ENCODE data around the gene NRXN3.

DNA sequence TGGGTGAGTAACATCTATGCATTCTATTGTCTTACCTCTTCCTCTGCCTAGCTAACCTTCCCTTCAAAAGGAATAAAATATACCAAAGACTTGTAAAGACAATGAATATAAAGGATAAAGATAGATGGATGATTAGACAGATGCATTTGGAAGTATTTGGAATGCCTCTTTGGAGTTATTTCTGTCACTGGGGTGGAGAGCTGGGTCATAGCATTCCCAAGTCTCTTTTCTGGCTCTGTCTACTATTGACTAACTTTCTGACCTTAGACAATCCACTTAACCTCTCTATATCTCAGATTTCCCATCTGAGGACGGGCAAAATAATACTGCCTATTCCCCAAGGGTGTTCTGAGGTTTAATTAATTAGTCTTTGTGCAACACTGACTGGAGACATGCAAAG lies 1523.8 kb downstream of the NRXN3 start:
- TF ChIP-seq, protein P1, sequence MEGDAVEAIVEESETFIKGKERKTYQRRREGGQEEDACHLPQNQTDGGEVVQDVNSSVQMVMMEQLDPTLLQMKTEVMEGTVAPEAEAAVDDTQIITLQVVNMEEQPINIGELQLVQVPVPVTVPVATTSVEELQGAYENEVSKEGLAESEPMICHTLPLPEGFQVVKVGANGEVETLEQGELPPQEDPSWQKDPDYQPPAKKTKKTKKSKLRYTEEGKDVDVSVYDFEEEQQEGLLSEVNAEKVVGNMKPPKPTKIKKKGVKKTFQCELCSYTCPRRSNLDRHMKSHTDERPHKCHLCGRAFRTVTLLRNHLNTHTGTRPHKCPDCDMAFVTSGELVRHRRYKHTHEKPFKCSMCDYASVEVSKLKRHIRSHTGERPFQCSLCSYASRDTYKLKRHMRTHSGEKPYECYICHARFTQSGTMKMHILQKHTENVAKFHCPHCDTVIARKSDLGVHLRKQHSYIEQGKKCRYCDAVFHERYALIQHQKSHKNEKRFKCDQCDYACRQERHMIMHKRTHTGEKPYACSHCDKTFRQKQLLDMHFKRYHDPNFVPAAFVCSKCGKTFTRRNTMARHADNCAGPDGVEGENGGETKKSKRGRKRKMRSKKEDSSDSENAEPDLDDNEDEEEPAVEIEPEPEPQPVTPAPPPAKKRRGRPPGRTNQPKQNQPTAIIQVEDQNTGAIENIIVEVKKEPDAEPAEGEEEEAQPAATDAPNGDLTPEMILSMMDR (IDR thresholded peaks at IDR 0.05; ENCODE audit: poor library complexity): no peak
- no peak for TF ChIP-seq EZH2phosphoT487 (IDR thresholded peaks at IDR 0.05; ENCODE audit: low read depth, severe bottlenecking, unreplicated experiment)
